Stromal cell of bone marrow (primary cell): ENCODE measurements around the gene ZNF609.

Source experiments
- DNase-seq: peaks from one replicate; pipeline ENCODE4 v3.0.0-alpha.2; 2012; ENCODE audit warnings: low read depth

Gene ZNF609

DNA sequence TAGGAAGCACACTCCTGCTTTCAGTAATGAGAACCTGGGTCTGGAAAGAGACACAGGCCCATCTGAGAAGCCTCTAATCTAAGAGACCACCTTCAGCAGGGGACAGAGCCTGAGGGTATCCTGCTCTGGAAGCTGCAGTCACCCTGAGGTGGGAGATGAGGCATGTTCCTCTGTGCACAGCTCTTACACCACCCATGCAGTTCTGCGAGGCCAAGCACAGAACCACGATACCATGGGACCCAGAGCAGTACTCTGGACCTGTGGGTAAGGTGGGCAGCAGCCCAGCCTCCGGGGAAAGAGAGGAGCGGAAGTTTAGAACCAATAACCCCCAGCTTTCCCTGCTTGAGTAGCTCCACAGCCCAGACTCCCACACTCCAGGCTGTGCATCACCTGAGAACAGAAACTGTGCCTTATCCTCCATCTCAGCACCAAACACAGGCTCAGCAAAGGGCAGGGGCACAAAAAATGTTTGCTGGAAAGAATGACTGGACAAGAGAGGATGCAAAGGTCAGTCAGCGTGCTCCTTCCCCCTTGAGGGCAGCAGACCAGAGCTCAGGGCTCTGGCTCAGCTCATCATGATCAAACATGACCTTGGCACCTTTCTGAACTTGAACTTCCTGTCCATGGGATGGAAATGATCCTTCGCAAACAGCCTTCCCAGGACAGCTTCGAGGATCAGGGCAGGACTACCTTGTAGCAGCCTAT is 271.9 kb downstream of the ZNF609 start:
- no peak for DNase-seq
